Omental fat pad (tissue), 4 donors: ENCODE measurements around the gene TBC1D22A. TPM values are rescaled to one million over a fixed set of nuclear protein-coding genes. Genes with fewer than 3 reads are reported as not detected.

Experiments
- ATAC-seq: fragments of 150-250 bp; one replicate; pipeline ENCODE4 v1.9.1; 2016; ENCODE audit warnings: mild to moderate bottlenecking, moderate library complexity; ENCODE audit not compliant: low FRiP score
- DNase-seq: peaks from one replicate; pipeline ENCODE4 v3.0.0-alpha.2; 2019; ENCODE audit warnings: low spot score
- total RNA-seq, 4 donors: library from RNA; depleted of rRNA; stranded (reverse); fragments of >200 nt; gene quantifications; one replicate each; pipeline ENCODE4 v1.1.0, GENCODE V29; 2016
- TF ChIP-seq, protein P1 (sequence below), 3 donors: fragments of 450-650 bp; IDR thresholded peaks; one replicate each; pipeline ENCODE4 v1.5.1; 2016 to 2017; ENCODE audit warnings: antibody characterized with exemption in 3 of 3, mild to moderate bottlenecking in 3 of 3, moderate library complexity in 2 of 3

The TBC1D22A gene
- total RNA-seq, 4 donors from 2014 or later: 21.3 to 31.2 (median 24.5) TPM

DNA sequence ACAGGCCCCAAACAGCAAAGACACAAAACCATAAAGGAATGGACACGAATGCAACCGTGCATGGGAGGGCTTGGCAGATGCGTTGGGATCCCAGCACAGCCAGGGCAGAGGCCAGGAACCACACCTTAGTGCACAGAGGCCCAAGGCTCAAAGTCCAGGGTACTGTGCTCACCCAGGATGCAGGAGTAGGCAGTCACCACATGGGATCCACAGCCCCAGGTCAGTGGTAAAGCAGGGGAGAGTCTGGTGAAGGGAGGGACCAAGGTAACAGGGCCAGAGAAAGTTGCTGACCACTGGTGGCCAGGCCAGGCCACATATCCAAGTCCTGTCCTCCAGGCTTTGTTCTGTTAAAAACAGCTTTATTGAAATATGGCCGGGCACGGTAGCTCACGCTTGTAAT lies 17.9 kb upstream of the TBC1D22A start:
- no peak for DNase-seq
- TF ChIP-seq, protein P1, sequence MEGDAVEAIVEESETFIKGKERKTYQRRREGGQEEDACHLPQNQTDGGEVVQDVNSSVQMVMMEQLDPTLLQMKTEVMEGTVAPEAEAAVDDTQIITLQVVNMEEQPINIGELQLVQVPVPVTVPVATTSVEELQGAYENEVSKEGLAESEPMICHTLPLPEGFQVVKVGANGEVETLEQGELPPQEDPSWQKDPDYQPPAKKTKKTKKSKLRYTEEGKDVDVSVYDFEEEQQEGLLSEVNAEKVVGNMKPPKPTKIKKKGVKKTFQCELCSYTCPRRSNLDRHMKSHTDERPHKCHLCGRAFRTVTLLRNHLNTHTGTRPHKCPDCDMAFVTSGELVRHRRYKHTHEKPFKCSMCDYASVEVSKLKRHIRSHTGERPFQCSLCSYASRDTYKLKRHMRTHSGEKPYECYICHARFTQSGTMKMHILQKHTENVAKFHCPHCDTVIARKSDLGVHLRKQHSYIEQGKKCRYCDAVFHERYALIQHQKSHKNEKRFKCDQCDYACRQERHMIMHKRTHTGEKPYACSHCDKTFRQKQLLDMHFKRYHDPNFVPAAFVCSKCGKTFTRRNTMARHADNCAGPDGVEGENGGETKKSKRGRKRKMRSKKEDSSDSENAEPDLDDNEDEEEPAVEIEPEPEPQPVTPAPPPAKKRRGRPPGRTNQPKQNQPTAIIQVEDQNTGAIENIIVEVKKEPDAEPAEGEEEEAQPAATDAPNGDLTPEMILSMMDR (IDR thresholded peaks at IDR 0.05): no peak
- no peak for ATAC-seq

DNA sequence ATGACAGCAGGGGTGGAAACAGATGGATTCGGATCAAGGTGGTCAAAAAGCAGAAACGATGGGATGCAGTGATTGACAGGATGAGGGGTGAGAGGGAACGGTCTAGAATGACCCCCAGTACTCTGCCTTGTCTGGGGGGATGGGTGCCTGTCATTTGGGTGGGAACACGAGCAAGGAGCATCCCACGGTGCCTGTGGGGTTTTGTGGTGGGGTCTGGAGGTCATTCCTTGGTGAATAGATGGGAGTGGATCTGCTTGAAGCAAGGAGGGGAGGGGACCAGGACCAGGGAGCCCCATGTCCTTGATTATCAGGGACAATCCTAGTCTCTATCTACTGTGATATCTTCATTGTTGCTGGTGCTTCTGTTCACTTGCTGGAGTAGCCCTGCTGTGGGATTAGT lies 16.3 kb upstream of the TBC1D22A start:
- no peak for ATAC-seq

DNA sequence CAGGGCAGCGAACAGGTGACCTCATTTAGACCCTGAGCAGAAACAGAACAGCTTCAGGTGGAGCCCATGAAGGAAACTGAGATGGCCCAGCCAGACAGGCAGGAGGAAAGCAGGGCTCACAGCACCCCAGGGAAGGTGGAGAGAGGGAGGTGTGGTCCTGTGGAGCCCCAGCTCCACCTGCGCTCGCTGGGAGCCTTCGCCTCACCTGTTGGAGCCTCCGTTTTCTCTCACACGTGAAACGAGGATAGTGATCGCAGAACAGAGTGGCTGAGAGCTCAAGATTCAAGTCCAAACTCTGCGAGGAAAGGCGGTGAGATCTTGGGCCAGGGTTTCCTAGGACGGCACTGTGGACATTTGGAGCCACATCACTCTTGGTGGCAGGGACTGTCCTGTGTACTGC lies 15.8 kb upstream of the TBC1D22A start:
- no peak for DNase-seq
- no peak for ATAC-seq
- TF ChIP-seq, protein P1 (IDR thresholded peaks at IDR 0.05): no peak

More for the DNA sequence above, 16.3 kb upstream of the TBC1D22A start:
- DNase-seq: no peak
- TF ChIP-seq, protein P1 (IDR thresholded peaks at IDR 0.05): no peak

DNA sequence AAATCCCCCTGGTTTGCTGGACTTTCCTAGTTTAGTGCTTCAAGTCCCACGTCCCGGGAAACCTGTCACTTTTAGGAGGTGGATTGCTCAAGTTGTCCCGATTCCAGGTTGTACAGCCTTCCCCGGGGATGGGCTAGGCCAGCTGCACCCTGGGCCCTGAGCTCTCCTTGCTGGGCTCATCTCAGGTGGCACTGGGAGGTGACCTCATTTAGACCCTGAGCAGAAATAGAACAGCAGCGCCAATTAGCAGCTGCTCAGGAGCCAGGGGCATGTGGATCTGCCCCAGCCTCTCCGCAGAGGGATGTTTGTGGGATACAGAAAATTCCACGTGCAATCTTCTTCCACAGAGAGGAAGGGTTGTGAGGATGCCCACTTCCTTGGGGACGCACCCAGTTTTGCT lies 14.8 kb upstream of the TBC1D22A start:
- DNase-seq (no peak), ATAC-seq (no peak)
- TF ChIP-seq, protein P1 (IDR thresholded peaks at IDR 0.05): no peak

DNA sequence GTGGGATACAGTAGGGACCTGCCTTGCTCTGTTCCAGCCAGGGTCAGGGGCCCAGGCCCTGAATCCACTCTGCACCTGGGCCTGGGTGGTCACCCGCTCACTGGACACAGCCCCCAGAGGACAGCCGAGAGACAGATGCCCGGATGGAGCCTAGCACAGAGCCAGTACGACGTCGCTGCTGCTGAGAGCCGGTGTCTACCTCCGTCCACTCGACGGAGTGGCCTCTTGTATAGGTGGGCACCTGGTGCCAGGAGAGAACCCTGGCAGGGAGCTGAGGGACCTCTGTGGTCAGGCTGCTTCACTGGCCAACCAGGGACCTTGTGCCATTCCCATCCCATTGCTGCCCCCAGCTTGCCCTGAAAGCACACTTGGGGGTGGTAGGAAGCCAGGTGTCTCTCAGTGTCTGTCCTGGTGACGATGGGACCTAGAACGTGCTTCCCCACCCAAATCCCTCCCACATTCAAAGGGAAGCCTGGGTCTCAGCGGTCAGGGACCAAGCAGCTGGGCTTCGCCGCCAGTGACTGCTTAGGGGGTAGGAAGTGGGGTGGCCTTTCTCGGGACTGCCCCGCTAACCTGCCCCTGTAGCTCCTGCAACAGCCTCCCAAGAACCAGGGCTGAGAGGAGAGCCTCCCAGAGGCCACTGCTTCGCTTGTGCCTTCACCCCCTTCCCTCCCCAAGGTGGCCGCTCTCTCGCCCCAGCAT lies 14.1 kb upstream of the TBC1D22A start:
- ATAC-seq: no peak
- TF ChIP-seq, protein P1 (IDR thresholded peaks at IDR 0.05): no peak
- DNase-seq: no peak

DNA sequence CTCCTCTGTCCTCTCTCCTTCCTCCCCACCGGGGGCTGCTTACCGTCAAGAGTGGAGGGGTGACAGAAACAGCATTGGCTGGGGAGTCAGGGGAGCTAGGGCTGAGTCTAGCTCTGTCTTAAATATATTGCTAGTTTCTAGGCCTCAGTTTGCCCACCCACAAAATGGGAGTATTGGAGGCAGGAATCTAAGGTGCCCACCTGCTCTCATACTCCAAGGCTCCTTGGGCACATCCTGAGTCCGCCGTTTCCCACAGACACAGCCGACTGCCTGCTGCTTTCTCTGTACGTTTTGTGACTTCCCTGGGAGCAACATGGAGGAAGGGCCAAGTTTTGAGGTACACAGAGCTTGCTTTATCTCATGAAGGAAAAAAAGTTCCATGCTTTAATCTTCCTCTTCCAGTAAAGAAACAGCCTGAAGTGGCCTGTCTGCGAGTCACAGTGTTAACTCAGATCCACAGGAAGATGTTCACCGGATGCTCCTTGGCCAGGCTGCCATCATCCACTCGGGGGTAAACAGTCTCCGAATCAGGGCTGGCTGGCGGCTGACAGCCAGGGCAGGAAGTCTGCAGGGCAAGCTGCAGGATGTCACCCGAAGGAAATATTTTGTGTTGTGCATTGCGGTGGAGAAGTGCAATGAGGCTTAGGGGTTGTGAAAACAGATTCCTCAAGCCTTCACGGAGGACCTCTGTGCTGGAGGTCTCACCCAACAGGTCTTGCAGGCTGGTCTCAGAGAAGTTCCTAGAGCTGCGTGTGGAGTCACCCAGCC lies 13.4 kb upstream of the TBC1D22A start:
- no peak for DNase-seq
- ATAC-seq: no peak
- TF ChIP-seq, protein P1 (IDR thresholded peaks at IDR 0.05): no peak
